HG03565 (cell line): ENCODE results near the gene ADGRA1.

Experiments
- ATAC-seq: cut with Tn5 transposase; IDR thresholded peaks from one replicate; pipeline ENCODE4 v1.9.1; 2021; ENCODE audit warnings: mild to moderate bottlenecking, moderate library complexity; ENCODE audit not compliant: unreplicated experiment

The ADGRA1 gene

DNA sequence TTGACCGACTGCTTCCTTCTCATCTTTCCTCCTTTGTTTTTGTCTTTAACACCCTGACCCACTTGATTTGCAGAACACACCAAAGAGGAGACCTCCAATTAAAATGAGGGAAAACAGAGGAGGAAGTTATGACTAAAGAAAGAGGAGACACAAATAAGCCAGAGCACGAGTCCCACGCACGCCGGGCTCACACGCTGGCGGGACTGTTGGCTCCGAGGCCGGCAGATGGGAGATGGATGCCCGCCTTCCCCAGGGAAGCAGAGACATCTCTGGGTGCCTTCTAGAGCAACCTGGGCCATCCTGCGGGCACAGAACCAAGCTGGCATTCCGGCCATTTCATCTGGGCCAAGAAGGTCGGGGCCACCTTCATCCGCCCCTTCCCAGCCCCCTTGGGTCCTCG is 5.6 kb downstream of the ADGRA1 start:
- no peak for ATAC-seq

DNA sequence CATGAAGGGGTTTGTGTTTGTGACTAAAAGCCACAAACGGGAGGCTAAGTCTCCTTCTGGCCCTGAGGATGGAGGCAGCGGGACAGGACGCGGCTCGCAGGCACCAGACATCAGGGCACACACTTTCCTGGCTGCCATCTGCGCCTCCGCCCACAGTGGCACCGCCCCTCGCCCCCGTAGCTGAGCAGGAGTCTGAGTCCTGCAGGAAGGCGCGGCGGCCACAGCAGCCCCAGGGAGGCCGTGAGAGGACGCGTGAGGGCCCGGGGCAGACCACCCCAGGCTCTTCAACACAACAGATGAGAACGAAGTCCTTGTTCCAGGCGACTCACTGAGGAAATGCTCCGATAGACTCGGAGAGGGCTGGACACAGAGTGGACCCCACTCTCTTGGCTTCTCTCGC is 6.6 kb downstream of the ADGRA1 start:
- ATAC-seq, result no peak

DNA sequence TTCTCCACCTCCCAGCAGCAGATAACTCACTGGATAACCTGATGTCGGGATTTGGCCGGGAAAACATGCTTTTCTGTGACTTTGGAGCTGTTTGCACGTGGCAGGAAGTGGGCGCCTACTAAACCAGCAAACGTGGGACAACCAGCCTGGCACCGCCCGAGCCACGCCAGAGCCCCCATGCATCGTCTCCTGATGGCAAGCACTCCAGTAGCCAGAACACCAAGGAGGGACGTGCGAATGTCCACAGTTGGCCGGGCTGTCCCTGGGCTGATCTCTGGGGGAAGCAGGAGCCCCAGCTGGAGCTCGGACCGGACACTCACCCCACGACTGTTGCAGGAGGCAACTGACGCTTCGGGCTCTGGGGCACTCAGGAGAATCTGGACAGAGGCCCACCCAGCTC is 7.1 kb downstream of the ADGRA1 start:
- no peak for ATAC-seq

DNA sequence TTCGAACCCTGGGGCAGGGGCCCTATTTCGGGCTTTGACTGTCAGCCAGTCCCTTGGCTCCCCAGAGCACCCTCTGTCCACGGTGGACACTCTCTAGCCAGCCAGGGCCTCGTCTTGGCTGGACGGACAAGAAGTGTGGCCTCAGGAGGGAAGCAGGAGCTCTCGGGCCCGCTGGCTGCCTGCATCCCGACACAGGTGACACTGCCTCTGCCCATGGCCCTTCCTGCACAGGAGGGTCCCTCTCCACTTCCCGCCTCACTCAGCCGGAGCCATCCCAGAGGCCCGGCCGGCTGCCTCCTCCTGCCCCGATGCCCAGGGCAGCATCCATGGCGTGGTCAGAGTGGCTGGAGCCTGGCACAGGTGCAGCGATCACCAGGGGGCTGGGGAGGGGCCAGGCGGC is 7.9 kb downstream of the ADGRA1 start:
- no peak for ATAC-seq

DNA sequence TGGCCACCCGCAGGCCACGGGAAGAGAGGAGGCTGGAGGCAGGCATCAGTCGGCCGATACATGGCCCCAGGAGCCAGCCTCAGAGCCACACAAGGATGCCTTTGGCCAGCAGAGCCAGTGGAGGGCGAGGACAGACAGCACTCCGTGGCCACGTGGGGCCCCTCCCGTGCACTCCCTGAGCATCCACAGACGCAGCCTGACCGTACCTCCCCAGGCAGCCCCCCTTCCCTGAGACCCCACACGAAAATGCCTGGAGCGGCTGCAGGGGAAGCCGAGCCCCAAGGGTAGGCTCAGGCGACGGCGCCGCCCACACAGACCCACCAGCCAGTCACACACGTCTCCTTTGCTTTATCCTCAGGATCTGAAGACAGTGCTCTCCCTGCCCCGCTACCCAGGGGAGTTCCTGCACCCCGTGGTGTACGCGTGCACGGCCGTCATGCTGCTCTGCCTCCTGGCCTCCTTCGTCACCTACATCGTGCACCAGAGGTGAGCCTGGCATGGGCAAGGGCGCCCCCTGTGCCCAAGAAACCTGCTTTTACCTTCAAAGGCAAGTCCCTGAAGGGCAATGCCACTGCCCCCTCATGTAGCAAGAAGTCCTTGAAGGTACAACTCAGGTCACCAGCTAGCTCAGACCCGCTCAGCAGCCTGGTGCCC is 9.0 kb downstream of the ADGRA1 start:
- ATAC-seq, result no peak

DNA sequence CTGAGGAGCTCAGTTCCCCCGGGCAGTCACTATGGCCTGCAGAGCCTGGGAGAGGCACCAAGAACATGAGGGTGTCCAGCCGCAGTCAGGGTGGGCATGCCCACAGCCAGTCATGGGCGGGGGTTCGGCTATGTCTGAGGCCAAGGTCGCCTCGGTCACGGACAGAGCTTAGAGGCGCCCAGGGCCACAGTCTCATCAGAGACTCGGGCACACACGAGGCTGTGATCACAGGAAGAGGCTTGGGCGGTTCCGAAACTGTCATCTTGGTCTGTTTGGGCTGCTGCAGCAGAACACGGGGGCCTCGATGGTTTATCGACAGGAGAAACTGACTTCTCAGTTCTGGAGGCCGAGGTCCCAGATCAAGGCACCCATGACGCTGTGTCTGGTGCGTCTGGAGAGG is 9.7 kb downstream of the ADGRA1 start:
- ATAC-seq, result no peak

DNA sequence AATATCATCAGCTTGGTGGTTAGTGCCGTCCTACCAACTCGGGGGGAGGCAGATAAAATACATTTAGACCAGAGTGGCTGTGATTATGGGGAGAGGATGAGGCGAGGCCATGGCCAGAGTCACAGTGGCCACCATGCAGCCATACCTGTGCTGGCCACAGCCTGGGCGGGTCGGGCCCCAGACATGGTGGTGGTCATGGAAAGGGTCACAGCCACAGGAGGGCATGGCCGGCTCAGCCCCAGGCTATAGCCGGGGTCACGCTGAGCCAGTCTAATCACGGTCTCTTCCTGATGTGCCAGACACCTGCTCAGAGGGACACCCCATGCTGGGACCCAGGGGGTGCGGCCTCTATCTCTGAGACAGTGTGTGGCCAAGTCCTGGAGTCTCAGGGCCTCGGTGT is 10.2 kb downstream of the ADGRA1 start:
- ATAC-seq, result no peak

DNA sequence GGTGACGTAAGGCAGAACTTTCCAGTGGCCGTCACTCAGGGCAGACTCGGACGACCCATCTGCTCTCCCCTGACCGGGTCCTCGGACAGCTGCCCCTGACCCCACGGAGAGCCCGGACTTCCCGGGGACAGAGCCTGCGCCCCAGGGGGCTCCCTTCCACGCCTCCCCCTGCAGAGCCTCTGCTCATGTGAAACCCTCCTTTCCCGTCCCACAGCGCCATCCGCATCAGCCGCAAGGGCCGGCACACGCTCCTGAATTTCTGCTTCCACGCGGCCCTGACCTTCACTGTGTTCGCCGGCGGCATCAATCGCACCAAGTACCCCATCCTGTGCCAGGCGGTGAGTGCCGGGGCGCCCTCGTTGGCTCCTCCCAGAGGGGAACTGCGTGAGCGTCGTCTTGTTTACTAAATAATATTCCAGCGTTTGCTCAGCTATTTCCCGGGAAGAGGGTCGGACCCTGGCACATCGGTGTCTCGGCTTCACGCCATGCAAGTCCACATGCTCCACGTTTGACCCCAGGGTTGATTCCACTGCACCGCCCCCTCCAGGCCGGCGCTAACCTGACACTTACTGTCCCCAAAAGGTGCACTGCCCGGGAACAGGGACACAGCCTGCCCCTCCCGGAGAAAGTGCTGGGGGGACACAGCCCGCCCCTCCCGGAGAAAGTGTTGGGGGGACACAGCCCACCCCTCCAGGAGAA is 10.9 kb downstream of the ADGRA1 start:
- no peak for ATAC-seq

DNA sequence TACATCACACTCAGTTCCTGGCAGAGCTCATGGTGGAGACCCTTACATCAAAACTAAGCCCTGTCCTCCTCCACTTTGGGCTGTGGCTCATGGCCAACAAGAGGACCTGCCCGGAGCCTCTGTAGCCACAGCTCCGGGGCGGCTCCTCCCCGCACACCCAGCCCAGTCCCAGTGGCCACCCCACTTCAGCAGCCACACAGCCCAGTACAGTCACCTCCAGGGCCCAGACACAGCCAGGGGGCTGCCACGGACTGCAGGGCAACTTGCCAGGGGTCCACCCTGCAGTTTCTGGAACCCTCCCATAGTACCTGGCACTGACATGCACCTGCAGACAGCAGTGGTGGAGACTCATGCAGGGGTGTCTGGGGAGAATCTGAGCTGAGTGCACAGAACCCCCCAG is 11.8 kb downstream of the ADGRA1 start:
- ATAC-seq, result no peak

DNA sequence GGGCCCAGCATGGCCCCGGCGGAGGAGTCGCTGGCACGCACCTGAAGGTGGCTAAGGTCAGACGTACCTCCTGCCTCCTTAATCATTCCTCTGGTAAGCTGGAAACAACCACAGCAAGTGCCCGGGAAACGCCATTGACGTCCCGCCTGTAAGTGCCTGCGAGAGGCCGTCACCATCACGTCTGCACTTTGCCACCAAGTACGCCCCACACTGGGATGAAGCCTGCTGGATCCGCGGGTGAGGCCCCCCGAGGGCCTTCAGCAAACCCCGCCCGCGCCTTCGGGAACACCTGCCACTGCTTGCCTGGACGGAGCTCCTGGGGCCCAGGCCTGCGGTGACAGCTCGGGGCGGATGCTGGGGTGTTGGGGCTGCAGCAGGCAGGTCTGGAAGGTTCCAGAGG is 12.5 kb downstream of the ADGRA1 start:
- ATAC-seq, result no peak

DNA sequence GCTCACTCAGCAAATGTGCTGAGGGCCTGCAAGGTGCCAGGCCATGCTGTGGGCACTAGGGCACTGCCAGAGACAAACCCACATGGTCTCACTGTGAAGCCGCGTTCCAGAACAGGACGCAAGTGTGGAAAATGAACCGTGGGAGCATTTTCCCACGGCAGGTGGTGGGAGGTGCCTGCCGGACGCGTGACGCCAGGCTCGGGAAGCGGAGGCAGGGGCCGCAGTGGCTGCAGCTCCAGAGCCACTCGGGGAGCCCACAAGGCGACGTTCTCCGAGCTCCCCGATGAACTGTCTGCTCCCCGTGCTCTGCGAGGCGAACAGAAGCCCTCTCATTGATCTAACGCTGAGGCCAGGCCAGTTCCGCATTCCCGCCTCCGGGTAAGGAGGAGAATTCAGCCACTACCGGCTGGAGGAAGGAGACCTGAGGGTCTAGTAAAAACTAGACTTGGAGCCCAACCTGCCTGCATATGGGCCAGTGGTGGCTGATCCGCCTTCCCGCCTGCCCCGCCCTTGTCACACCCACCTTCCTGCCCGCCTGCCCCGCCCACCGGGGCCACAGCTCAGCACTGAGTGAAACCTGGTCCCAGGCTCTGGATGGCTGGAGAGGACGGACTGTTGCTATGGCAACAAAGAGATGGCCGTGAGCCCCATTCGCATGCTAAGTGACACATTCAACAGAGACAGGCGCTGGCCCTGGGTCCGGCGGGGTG is 13.1 kb downstream of the ADGRA1 start:
- no peak for ATAC-seq

DNA sequence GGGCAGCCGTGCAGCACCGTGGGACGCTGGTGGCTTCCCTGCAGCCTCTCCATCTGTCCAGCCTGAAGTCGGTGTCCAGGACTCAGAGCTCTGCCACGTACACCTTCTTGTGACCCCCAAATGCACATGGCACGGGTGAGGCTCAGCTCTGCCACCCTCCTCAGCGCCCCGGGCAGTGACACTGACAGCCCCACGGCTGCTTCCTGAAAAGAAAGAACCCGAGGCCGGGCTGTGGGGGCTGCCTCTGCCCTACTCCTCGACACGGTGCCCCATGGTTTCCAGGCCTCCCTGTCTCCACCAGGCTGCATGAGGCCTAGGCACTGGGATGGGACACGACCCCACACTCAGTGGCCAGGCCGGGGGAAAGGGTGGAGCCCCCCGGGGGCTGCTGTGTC is 13.7 kb downstream of the ADGRA1 start:
- ATAC-seq, result no peak

DNA sequence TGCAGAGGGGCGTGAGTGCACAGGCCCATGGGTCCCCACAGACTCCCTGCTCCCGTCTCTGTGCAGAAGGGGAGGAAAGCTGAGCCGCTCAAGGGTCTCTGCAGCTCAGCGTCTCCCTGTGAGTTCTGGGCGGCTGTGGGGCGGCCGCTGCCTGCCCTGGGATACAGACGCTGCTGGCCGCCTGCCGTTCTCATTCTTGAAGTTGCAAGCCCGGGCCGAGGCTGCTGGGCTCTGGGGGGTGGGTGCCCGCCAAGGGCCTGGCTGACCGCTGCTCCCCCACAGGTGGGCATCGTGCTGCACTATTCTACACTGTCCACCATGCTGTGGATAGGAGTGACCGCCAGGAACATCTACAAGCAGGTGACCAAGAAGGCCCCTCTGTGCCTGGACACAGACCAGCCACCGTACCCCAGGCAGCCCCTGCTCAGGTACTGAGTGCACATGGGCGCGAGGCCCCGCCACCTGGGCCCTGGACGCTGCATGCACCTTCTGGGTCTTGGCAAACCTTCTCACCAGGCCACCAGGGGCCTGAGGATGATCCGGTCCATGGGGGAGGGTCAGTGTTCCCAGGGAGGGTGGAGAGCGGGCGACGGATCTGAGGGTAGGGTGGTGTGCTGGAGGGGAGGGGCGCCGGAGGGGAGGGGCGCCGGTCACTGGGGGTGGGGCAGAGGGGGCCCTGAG is 14.8 kb downstream of the ADGRA1 start:
- no peak for ATAC-seq

DNA sequence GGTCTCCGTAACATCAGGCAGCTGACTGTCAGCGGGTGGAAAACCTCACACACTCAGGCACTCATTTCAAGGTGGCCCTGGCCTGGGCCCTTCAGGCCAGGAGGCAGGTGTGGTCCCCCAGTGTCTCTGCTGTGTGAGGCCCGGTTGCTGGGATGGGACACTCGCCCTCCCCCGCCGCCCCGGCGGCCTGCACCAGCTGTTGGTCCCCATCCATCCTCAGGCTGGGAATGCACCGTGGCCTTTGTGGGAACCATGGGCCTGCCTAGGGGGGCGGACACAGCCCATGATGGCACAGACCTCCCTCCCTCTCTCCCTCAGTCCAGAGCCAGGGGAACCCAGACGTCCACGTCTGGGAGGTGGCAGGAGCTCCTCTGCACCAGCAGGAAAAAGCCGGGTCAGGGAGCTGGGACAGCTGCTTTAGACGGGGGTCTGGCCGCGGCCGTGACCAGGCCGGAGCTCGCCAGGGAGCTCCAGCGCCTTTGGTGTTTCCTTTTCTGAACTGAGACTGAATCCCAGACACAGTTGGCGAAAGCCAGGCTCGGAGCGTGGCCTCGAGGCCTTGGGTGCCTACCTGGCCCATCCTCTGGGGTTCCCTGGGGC is 15.7 kb downstream of the ADGRA1 start:
- ATAC-seq, result no peak

DNA sequence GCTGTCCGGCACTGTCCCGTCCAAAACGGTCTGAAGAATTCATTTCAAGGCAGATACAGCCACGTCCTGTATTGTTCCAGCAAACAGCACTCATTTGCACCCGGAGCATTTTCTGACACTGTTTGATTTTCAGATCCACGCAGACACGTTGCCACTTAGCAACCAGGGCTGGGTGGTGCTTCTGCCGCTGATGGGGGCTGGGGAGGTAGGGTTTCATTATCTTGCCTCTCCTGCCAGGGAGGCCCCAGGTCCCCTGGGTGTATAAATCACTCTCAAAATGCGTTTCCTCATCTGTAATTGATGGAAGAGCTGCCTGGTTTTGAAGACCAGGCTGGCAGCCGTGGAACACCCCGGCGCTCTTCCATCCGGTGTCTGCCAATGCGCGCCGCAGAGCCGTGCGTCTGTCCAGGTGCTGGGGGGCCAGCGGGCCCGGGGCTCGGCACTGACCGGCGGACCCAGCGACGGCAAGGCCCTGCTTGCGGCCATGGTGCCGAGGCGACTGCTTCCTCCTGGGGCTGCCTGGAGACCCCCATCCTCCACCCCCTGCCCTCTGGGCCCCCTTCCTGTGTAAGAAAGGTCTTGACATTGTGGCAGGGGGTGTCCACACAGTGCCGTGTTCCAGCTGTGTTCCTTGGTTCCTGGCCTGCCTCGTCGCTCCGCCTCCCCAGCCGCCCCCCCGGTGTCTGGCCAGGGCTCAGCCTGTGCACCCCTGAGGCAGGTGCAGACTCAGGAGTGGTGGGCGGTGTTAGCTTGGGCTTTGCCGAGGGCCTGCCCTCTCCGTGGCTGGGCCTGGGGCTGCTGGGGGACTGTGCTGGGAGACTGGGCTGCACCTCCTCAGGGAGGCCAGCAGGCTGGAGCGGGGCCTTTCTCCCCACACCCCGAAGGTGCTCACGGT is 16.6 kb downstream of the ADGRA1 start:
- ATAC-seq, result no peak

DNA sequence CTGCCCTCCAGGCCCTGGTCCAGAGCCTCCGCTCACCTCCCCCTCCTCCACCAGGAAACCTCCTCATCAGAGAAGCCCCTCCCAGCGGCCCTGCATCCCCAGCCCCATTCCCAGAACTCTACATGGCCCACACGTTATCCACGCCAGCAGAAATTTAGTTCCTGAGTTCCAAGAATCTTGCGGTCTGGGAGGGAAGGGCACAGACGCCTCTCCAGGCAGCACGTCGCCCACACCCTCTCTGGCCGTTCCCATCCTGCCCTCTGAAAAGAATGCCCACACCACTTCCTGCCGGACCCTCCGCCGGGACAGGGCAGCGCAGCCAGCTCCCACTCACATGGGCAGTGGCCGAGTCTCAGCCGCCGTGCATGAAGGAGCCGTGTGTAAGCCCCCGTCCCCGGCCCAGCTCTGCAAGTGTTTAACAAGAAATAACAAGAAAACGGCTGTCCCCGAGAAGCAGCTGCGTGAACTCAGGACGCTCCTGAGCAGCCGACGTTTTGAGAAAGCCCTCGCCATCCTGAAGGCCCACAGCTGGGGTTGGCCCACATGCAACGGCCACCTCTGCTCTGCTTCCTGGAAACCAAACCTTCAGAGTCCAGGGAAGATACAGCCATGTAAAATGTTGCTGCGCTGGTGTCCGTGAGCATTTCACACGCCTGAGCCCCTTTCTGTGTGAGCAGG is 17.4 kb downstream of the ADGRA1 start:
- ATAC-seq, result no peak

DNA sequence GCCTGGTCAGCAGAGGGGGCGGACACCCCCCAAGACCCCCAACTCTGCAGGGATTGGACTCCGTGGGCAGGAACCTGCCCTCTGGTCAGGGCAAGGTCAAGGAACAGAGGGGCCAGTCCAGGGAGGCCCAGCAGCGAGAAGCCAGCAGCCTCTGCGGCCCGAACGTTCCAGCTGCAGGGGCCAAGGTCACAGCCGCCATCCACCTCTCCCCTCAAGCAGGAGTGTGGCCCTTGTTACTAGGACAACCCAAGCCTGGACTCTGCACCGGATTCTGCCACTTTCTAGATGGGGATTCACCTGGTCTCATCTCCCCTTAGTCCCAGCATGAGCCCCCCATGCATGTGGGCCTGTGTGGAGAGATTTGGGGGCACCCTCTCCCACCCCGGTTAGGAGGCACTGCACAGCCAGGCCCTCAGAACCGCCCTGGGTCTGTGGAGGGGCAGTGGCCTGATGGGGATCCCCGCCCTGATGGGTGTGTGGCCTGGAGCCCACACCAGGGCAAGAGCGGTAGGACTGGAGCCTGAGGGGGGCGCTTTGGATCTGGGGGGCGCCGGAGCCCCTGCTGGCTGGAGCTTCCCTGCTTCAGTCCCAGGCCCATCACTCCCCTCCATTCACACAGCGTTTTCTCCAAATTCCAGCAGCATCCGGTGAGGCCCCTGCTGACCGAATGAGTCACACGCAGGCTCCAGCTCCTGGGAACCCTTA is 18.1 kb downstream of the ADGRA1 start:
- no peak for ATAC-seq

DNA sequence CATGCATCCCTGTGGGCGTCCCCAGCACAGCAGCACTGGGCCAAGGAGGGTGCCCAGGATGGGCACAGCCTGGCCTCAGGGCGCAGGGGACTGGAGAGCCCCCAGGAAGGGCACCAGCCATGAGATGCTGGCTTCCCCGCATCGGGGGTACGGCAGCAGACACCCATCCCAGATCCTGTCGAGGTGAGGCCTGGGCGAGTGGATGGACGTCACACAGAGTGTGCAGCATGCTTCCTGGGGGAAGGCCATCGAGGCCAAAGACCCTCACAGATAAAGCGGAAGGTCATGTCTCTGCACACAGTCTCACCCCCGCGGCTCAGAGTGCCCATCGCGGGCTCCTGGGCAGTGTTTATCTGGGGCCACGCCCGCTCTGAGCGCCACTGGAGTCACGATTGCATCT is 18.8 kb downstream of the ADGRA1 start:
- ATAC-seq, result no peak

DNA sequence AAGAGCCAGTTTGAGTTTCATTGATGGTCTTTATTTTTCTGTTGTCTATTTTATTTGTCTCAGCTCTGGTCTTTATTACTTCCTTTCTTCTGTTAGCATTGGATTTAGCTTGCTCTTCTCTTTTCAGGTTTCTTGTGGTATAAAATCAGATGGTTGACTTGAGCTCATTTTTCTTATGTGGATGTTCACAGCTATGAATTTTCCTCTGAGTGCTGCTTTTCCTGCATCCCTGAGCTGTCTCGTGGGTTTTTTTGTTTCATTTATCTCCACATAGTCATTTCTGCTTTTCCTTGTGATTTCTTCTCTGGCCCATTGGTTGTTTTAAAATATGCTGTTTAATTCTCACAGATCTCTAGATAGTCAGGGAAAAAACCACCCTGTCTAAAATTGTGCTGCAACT is 19.7 kb downstream of the ADGRA1 start:
- no peak for ATAC-seq
